MCF 10A (cell line): ENCODE measurements around the gene REG3G. TPM values are rescaled to one million over a fixed set of nuclear protein-coding genes. Genes with fewer than 3 reads are reported as not detected.

ENCODE experiments used
- BruUV-seq: library from RNA; stranded (reverse); fragments of 400-500 nt; replicated peaks from 2 replicates; lab custom pipeline; 2021; lab: Mats Ljungman, UMichigan
- CTCF ChIA-PET: fragments of 300-600 bp; sonication (Branson Sonifier 250); formaldehyde crosslinking; extraction: SDS; loops from one replicate; lab custom pipeline; 2021; ENCODE audit warnings: antibody characterized with exemption, inconsistent platforms; lab: Yijun Ruan, JAX
- POLR2A ChIA-PET: fragments of 300-600, 350-650 bp; sonication (Branson Sonifier 250); formaldehyde crosslinking; extraction: SDS; loops from one replicate; lab custom pipeline; 2020; ENCODE audit warnings: antibody characterized with exemption, inconsistent platforms; lab: Yijun Ruan, JAX
- DNase-seq: peaks from one replicate; pipeline ENCODE4 v3.0.0-alpha.2; 2018; ENCODE audit not compliant: unreplicated experiment
- H3K27ac Mint-ChIP-seq: one replicate; pipeline ENCODE4 v1.8.0; 2022; ENCODE audit warnings: mild to moderate bottlenecking, low read depth, mixed read lengths; ENCODE audit not compliant: unreplicated experiment
- H3K27me3 Mint-ChIP-seq: one replicate; pipeline ENCODE4 v1.8.0; 2022; ENCODE audit warnings: mixed read lengths; ENCODE audit not compliant: insufficient read depth, unreplicated experiment
- H3K36me3 Mint-ChIP-seq: one replicate; pipeline ENCODE4 v1.8.0; 2022; ENCODE audit warnings: mild to moderate bottlenecking, moderate library complexity, mixed read lengths; ENCODE audit not compliant: insufficient read depth, unreplicated experiment
- H3K4me1 Mint-ChIP-seq: one replicate; pipeline ENCODE4 v1.8.0; 2022; ENCODE audit warnings: mixed read lengths; ENCODE audit not compliant: insufficient read depth, unreplicated experiment
- H3K4me3 Mint-ChIP-seq: one replicate; pipeline ENCODE4 v1.8.0; 2022; ENCODE audit warnings: mild to moderate bottlenecking, moderate library complexity, mixed read lengths; ENCODE audit not compliant: unreplicated experiment
- H3K9me3 Mint-ChIP-seq: one replicate; pipeline ENCODE4 v1.8.0; 2022; ENCODE audit warnings: mixed read lengths; ENCODE audit not compliant: unreplicated experiment
- intact Hi-C: fragments of 100-400 bp; cut with micrococcal nuclease; formaldehyde crosslinking; loops from 2 replicates; pipeline ENCODE4 v1.14.1; 2022
- total RNA-seq: library from RNA; stranded (reverse); gene quantifications from 2 replicates; pipeline ENCODE4 v1.2.3, GENCODE V29; 2022
- TF ChIP-seq, protein P1 (sequence below): fragments of 200-600 bp; IDR thresholded peaks from one replicate; pipeline ENCODE4 v1.8.0; 2022; ENCODE audit warnings: antibody characterized with exemption, mild to moderate bottlenecking; ENCODE audit not compliant: unreplicated experiment

The REG3G gene
- total RNA-seq, 1 experiment from 2014 or later, result not detected

DNA sequence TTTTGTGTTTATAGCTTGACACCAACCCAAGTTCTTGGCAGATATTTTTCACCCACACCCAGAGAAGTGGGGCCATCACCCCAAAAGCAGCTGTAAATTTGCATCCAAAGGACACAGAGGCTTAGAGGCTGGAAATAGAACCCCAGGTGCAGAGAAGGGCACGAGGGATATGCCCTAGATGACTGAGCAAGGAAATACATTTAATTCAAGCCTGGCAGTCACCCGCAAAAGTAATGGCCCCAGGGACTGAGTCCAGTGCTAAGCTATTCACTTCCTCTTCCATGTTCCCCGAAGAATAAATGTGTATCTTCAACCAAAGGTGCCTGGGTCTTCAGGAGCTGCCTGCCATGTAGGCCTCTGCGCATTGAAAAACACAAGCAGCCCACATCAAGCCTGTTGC is 14.0 kb upstream of the REG3G start:
- Mint-ChIP-seq H3K27ac (no peak overlapping the region), H3K9me3 (peaks cover 13% of the 10 kb centered on the region), H3K4me1 (no peaks in the 10 kb centered on the region), H3K36me3 (no peaks in the 10 kb centered on the region), H3K4me3 (no peak overlapping the region), H3K27me3 (no peaks in the 10 kb centered on the region)
- POLR2A ChIA-PET, result no interaction called here
- TF ChIP-seq, protein P1, sequence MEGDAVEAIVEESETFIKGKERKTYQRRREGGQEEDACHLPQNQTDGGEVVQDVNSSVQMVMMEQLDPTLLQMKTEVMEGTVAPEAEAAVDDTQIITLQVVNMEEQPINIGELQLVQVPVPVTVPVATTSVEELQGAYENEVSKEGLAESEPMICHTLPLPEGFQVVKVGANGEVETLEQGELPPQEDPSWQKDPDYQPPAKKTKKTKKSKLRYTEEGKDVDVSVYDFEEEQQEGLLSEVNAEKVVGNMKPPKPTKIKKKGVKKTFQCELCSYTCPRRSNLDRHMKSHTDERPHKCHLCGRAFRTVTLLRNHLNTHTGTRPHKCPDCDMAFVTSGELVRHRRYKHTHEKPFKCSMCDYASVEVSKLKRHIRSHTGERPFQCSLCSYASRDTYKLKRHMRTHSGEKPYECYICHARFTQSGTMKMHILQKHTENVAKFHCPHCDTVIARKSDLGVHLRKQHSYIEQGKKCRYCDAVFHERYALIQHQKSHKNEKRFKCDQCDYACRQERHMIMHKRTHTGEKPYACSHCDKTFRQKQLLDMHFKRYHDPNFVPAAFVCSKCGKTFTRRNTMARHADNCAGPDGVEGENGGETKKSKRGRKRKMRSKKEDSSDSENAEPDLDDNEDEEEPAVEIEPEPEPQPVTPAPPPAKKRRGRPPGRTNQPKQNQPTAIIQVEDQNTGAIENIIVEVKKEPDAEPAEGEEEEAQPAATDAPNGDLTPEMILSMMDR, result no peak
- intact Hi-C loops, result no loop called here
- CTCF ChIA-PET, result interaction anchor here (0.7 kb wide), 1 partner anchor 32 kb away, joined by 3 read pairs; no protein-coding TSS in a partner anchor
- no TSS peak for BruUV-seq
- no peak for DNase-seq

DNA sequence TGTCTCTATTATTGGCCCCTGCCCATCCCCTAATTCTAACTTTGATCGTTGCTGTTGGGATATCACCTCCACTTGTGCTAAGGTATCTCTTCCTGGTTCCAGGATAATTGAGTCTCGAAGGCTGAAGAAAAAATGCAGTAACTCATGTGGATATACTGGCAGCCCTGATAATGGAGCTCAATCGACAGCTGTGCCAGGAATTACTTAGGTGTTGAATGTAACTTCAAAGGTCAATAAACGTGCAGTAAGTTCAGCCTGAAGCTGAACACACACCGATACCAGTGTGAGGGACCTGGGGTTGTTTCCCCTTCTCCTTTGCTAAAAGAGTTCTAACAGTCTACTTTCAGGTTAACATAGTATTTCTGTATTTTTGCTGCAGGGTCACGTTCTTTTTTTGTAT is 11.9 kb upstream of the REG3G start:
- no peaks in the 10 kb centered on the region for H3K4me1 Mint-ChIP-seq
- intact Hi-C loops, result no loop called here
- TF ChIP-seq, protein P1, result no peak
- ChIA-PET CTCF (interaction anchor here (0.5 kb wide), 1 partner anchor 860 kb away, joined by 3 read pairs; no protein-coding TSS in a partner anchor), POLR2A (no interaction called here)
- H3K36me3 Mint-ChIP-seq, result no peaks in the 10 kb centered on the region
- no peak overlapping the region for H3K4me3 Mint-ChIP-seq
- DNase-seq, result no peak
- H3K27ac Mint-ChIP-seq, result no peak overlapping the region
- BruUV-seq, result no TSS peak
- H3K9me3 Mint-ChIP-seq, result peaks cover 10% of the 10 kb centered on the region
- H3K27me3 Mint-ChIP-seq, result no peaks in the 10 kb centered on the region

DNA sequence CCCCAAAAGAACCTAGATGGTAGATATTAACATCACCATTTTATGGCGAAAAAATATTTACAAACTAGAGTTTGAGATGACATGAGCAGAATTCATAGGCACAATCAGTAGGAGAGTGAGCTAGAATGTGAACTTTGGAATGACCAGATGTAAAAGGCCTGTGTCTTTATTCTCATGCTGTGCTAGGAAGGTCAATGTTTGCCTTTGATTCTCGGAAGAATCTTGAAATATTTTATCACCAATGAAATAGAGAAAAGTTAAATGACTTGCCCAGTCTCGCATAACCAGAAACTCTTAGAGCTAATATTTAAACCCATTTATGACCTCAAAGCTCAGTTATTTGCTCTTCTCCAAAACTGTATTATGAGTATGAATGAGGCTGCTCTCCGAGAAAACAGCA is 9.2 kb upstream of the REG3G start:
- no TSS peak for BruUV-seq
- CTCF ChIA-PET, result interaction anchor here (0.6 to 1.1 kb wide), 6 partner anchors 9 to 168 kb away, joined by 3 to 7 read pairs (median 4); no protein-coding TSS in a partner anchor

GRCh38 chr2:79026061-79026460 is 559 bp downstream of the REG3G start:
- TF ChIP-seq, protein P1, result no peak
- DNase-seq, result no peak
- intact Hi-C loops, result no loop called here
- Mint-ChIP-seq H3K9me3 (peaks cover 19% of the 10 kb centered on the region), H3K27me3 (no peaks in the 10 kb centered on the region), H3K27ac (no peak overlapping the region), H3K36me3 (no peaks in the 10 kb centered on the region), H3K4me3 (no peak overlapping the region), H3K4me1 (no peaks in the 10 kb centered on the region)
- ChIA-PET CTCF (no interaction called here), POLR2A (no interaction called here)
- BruUV-seq, result no TSS peak

More for the DNA sequence above, 9.2 kb upstream of the REG3G start:
- Mint-ChIP-seq H3K27ac (no peak overlapping the region), H3K4me1 (no peaks in the 10 kb centered on the region), H3K4me3 (no peak overlapping the region), H3K36me3 (no peaks in the 10 kb centered on the region), H3K9me3 (no peaks in the 10 kb centered on the region), H3K27me3 (no peaks in the 10 kb centered on the region)
- POLR2A ChIA-PET, result no interaction called here
- intact Hi-C loops, result no loop called here
- TF ChIP-seq, protein P1, result no peak
- no peak for DNase-seq
